ENCODE data around the gene SOAT1. TPM values are rescaled to one million over a fixed set of nuclear protein-coding genes. Genes with fewer than 3 reads are reported as not detected.

The SOAT1 gene
- total RNA-seq, 4 donors from 2014 or later: 15.0 to 18.6 (median 16.9) TPM

DNA sequence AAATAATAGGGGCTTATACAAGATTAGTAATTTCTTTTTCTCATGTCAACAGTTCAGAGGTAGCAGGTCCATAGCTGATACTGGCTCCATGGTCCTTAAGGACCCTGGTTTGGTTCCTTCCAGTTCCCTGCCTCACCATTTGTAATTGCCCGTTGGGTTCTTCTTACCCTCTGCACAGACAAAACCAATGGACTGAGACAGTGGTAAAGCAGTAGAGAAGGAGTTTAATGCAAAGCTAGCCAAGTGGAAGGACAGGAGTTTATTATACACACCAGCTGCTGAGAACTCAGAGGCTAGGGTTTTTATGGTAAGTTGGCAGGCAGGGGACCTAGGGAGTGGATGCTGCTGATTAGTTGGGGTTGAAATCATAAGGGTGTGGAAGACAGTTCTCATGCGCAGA is 36.3 kb downstream of the SOAT1 start:
- TF ChIP-seq POLR2A (IDR thresholded peaks at IDR 0.05): no peak
- TF ChIP-seq, protein P1, sequence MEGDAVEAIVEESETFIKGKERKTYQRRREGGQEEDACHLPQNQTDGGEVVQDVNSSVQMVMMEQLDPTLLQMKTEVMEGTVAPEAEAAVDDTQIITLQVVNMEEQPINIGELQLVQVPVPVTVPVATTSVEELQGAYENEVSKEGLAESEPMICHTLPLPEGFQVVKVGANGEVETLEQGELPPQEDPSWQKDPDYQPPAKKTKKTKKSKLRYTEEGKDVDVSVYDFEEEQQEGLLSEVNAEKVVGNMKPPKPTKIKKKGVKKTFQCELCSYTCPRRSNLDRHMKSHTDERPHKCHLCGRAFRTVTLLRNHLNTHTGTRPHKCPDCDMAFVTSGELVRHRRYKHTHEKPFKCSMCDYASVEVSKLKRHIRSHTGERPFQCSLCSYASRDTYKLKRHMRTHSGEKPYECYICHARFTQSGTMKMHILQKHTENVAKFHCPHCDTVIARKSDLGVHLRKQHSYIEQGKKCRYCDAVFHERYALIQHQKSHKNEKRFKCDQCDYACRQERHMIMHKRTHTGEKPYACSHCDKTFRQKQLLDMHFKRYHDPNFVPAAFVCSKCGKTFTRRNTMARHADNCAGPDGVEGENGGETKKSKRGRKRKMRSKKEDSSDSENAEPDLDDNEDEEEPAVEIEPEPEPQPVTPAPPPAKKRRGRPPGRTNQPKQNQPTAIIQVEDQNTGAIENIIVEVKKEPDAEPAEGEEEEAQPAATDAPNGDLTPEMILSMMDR (IDR thresholded peaks at IDR 0.05): no peak
- no peak for DNase-seq
- no peaks in the 10 kb centered on the region for H3K9me3 ChIP-seq
- H3K4me3 ChIP-seq (replicated peaks in 1 of 3): no peak overlapping the region
- 65 to 91% methylated on average over 2 of the region's 2 CpGs for WGBS, 2 donors
- no peaks in the 10 kb centered on the region for H3K27me3 ChIP-seq
- no peaks in the 10 kb centered on the region for H3K36me3 ChIP-seq
- intact Hi-C loops (cut with DNase I): no loop called here
- no peaks in the 10 kb centered on the region for H3K4me1 ChIP-seq
- H3K27ac ChIP-seq: no peak overlapping the region

DNA sequence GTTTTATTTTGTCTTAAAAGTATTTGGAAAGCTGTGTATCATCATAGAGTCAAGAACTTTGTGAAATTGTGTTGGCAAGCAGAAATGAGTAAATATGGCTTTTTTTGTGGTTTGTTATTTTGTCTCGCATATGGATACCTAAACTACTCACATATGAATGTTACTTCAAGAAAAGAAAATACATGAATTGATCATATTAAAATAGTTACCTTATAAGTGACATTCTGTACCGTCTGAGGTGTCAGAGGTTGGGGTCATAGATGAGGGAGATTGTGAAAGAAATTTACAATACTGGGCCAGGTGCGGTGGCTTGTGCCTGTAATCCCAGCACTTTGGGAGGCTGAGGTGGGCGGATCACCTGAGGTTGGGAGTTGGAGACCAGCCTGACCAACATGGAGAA is 40.8 kb downstream of the SOAT1 start:
- Histone ChIP-seq H3K4me3 (replicated peaks in 1 of 3) (no peak overlapping the region), H3K27ac (no peak overlapping the region), H3K27me3 (no peaks in the 10 kb centered on the region), H3K36me3 (peaks cover 0 to under 1% of the 10 kb centered on the region in 2 donors), H3K9me3 (no peaks in the 10 kb centered on the region), H3K4me1 (no peaks in the 10 kb centered on the region)
- TF ChIP-seq, protein P1 (IDR thresholded peaks at IDR 0.05): no peak
- TF ChIP-seq POLR2A (IDR thresholded peaks at IDR 0.05): no peak
- DNase-seq: no peak
- intact Hi-C loops (cut with DNase I): no loop called here
- 96 to 97% methylated on average over 4 of the region's 4 CpGs for WGBS, 2 donors

DNA sequence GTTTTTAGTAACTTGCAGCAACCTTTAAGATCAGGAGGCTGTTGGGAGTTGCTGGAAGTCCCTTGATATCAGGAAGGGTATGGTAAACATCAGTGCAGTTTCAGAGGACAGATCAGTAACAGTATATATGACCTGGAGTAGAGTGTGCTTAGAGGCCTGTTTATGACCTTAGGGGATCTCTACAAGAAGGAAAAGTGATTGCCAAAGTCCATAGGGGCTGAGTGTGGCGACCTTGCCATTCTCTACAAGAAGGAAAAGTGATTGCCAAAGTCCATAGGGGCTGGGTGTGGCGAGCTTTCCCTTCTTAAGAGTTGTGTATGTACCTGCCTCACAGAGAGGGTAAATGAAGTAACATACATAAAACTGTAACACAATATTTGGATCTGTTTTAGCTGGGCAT is 43.7 kb downstream of the SOAT1 start:
- no peaks in the 10 kb centered on the region for H3K27me3 ChIP-seq
- intact Hi-C loops (cut with DNase I): no loop called here
- TF ChIP-seq POLR2A (IDR thresholded peaks at IDR 0.05): no peak
- TF ChIP-seq, protein P1 (IDR thresholded peaks at IDR 0.05): no peak
- H3K9me3 ChIP-seq: no peaks in the 10 kb centered on the region
- peaks cover 4 to 5% of the 10 kb centered on the region in 2 donors for H3K36me3 ChIP-seq
- WGBS, 2 donors: 97% methylated on average over 2 of the region's 2 CpGs
- no peak overlapping the region for H3K4me3 ChIP-seq (replicated peaks in 1 of 3)
- H3K27ac ChIP-seq: no peak overlapping the region
- H3K4me1 ChIP-seq: no peaks in the 10 kb centered on the region
- no peak for DNase-seq

DNA sequence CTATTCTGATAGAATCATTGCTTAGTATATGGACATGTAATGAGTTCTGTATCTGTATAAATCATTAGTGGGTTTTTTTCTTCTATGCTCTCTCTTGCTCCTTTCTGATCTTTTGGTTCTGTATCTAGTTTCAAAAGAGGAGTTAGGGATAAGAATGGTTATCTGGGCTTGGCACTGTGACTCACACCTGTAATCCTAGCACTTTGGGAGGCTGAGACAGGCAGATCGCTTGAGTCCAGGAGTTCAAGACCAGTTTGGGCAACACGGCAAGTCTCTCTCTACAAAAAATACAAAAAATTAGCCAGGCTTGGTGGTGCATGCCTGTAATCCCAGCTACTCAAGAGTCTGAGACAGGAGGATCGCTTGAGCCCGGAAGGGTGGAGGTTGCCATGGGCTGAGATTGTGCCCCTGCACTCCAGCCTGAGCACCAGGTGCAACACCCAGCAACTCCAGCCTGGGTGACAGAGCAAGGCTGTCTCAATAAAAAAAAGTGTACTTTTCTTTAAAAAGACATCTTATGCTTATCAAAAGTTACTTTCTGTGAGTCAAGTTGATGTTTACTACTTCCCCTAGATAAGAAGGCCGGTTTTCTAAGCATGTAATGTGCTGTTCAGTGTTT is 44.5 kb downstream of the SOAT1 start:
- Histone ChIP-seq H3K4me3 (replicated peaks in 1 of 3) (no peak overlapping the region), H3K36me3 (peaks cover 4 to 5% of the 10 kb centered on the region in 2 donors), H3K27ac (no peak overlapping the region), H3K9me3 (no peaks in the 10 kb centered on the region), H3K4me1 (no peaks in the 10 kb centered on the region), H3K27me3 (no peaks in the 10 kb centered on the region)
- no peak for TF ChIP-seq POLR2A (IDR thresholded peaks at IDR 0.05)
- TF ChIP-seq, protein P1 (IDR thresholded peaks at IDR 0.05): no peak
- DNase-seq: no peak
- intact Hi-C loops (cut with DNase I): no loop called here
- WGBS, 2 donors: 97 to 98% methylated on average over 5 of the region's 5 CpGs

DNA sequence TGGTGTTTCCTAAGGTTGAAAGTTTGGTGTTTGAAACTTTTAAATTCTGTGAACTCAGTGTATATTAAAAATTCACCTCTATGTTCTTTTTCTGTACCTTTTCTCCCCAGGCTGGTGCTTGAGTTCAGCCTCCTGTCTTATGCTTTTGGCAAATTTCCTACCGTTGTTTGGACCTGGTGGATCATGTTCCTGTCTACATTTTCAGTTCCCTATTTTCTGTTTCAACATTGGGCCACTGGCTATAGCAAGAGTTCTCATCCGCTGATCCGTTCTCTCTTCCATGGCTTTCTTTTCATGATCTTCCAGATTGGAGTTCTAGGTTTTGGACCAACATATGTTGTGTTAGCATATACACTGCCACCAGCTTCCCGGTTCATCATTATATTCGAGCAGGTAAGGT is 47.3 kb downstream of the SOAT1 start:
- intact Hi-C loops (cut with DNase I): no loop called here
- no peaks in the 10 kb centered on the region for H3K27me3 ChIP-seq
- H3K36me3 ChIP-seq: peaks cover 4 to 11% of the 10 kb centered on the region in 2 donors

More for the DNA sequence above, 47.3 kb downstream of the SOAT1 start:
- 81% methylated on average over 5 of the region's 5 CpGs for WGBS, 2 donors
- TF ChIP-seq, protein P1 (IDR thresholded peaks at IDR 0.05): no peak
- TF ChIP-seq POLR2A (IDR thresholded peaks at IDR 0.05): no peak
- H3K9me3 ChIP-seq: no peaks in the 10 kb centered on the region
- no peak for DNase-seq
- H3K4me3 ChIP-seq (replicated peaks in 1 of 3): no peak overlapping the region
- no peaks in the 10 kb centered on the region for H3K4me1 ChIP-seq
- H3K27ac ChIP-seq: no peak overlapping the region

All from thyroid gland (tissue), 4 donors.